GM21526 (cell line): Measurements from ENCODE around the gene FNDC3B.

ENCODE experiments used
- ATAC-seq: cut with Tn5 transposase; IDR thresholded peaks from one replicate; pipeline ENCODE4 v1.9.1; 2021; ENCODE audit warnings: moderate library complexity; ENCODE audit not compliant: unreplicated experiment, low FRiP score

FNDC3B gene

GRCh38 chr3:172274906-172275305 lies 235.5 kb downstream of the FNDC3B start:
- ATAC-seq = no peak

GRCh38 chr3:172275586-172275985 lies 236.2 kb downstream of the FNDC3B start:
- ATAC-seq = no peak

- ATAC-seq = no peak
Observed at GRCh38 chr3:172276103-172276502, 236.7 kb downstream of the FNDC3B start.

GRCh38 chr3:172277151-172277652 lies 237.8 kb downstream of the FNDC3B start:
- no peak for ATAC-seq

GRCh38 chr3:172279191-172279640 lies 239.8 kb downstream of the FNDC3B start:
- no peak for ATAC-seq

GRCh38 chr3:172279974-172280373 lies 240.6 kb downstream of the FNDC3B start:
- ATAC-seq = no peak

- ATAC-seq = no peak
Observed at GRCh38 chr3:172280406-172281051, 241.2 kb downstream of the FNDC3B start.

GRCh38 chr3:172281884-172282283 lies 242.5 kb downstream of the FNDC3B start:
- ATAC-seq = no peak

GRCh38 chr3:172282850-172283249 lies 243.5 kb downstream of the FNDC3B start:
- no peak for ATAC-seq

GRCh38 chr3:172283841-172284357 lies 244.5 kb downstream of the FNDC3B start:
- no peak for ATAC-seq

GRCh38 chr3:172285844-172286243 lies 246.5 kb downstream of the FNDC3B start:
- ATAC-seq = no peak

- ATAC-seq = no peak
Observed at GRCh38 chr3:172286548-172287148, 247.3 kb downstream of the FNDC3B start.

GRCh38 chr3:172287937-172288477 lies 248.6 kb downstream of the FNDC3B start:
- no peak for ATAC-seq

- ATAC-seq = no peak
Observed at GRCh38 chr3:172288651-172289050, 249.3 kb downstream of the FNDC3B start.

- ATAC-seq = no peak
Observed at GRCh38 chr3:172289583-172289982, 250.2 kb downstream of the FNDC3B start.

GRCh38 chr3:172290457-172290856 lies 251.1 kb downstream of the FNDC3B start:
- no peak for ATAC-seq

GRCh38 chr3:172291650-172292049 lies 252.3 kb downstream of the FNDC3B start:
- no peak for ATAC-seq

GRCh38 chr3:172292422-172292821 lies 253.0 kb downstream of the FNDC3B start:
- ATAC-seq = no peak

- ATAC-seq = no peak
Observed at GRCh38 chr3:172293093-172293492, 253.7 kb downstream of the FNDC3B start.

GRCh38 chr3:172294223-172294806 lies 254.9 kb downstream of the FNDC3B start:
- ATAC-seq = no peak

GRCh38 chr3:172296248-172296974 lies 257.0 kb downstream of the FNDC3B start:
- no peak for ATAC-seq
